Activated naive CD8-positive, alpha-beta T cell treated with anti-CD3 and anti-CD28 coated beads for 36 hours (primary cell): ENCODE data around the gene LRRC4B. TPM values are rescaled to one million over a fixed set of nuclear protein-coding genes. Genes with fewer than 3 reads are reported as not detected.
"Not testable (repeated sequence)": the region's sequence is repeated elsewhere in the genome, so short reads cannot be mapped to it uniquely, and the experiment has no call there.

ENCODE experiments used
- DNase-seq: peaks from one replicate; pipeline ENCODE4 v3.0.0; 2021
- H3K27ac Mint-ChIP-seq: one replicate; pipeline ENCODE4 v1.8.0; 2022; ENCODE audit warnings: mild to moderate bottlenecking, moderate library complexity, mixed read lengths
- H3K27me3 Mint-ChIP-seq: one replicate; pipeline ENCODE4 v1.8.0; 2022; ENCODE audit warnings: mild to moderate bottlenecking, mixed read lengths
- H3K36me3 Mint-ChIP-seq: one replicate; pipeline ENCODE4 v1.8.0; 2021; ENCODE audit warnings: mild to moderate bottlenecking, mixed read lengths
- H3K4me1 Mint-ChIP-seq: one replicate; pipeline ENCODE4 v1.8.0; 2021; ENCODE audit warnings: mixed read lengths
- H3K4me3 Mint-ChIP-seq: one replicate; pipeline ENCODE4 v1.8.0; 2022; ENCODE audit warnings: mild to moderate bottlenecking, moderate library complexity, mixed read lengths
- H3K9me3 Mint-ChIP-seq: one replicate; pipeline ENCODE4 v1.8.0; 2022; ENCODE audit warnings: mixed read lengths
- total RNA-seq, 2 experiments: library from RNA; stranded (reverse); gene quantifications; one replicate each; pipeline ENCODE4 v1.2.3, GENCODE V29; 2021

LRRC4B gene
- total RNA-seq, 2 experiments from 2014 or later: not detected

DNA sequence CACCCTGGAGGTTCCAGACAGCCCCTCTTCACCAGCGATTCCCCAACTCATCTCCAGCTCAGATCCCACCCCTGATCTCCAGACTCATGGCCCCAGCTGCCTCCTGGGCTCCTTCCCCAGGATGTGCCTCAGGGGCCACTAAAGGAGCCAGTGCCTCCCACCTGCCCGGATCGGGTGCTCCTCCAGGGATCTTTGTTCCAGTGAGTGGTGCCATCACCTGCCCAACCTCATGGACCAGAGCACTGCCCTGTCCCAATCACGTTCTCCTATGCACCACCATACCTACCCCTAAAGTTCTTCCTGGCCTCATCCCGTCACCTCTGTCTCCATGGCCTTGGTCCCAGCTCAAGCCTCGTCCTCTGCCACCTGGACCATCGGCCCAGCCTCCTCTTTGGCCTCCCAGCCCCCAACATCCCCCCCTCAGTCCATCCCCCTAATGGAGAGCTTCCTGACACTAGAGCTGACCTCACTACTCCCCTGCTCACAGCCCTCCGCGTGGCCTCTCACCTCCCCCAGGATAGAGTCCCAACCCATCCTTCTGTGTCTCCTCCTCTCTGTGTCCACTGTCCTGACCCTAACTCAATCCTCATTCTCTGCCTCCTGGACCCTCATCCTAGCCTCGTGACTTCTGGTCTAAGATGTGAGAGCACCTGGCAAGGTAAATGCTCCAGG is 82.8 kb downstream of the LRRC4B start:
- peaks cover 7% of the 10 kb centered on the region for H3K4me1 Mint-ChIP-seq
- H3K9me3 Mint-ChIP-seq: peaks cover 5% of the 10 kb centered on the region
- peaks cover 26% of the 10 kb centered on the region for H3K36me3 Mint-ChIP-seq
- H3K27ac Mint-ChIP-seq: peak overlapping the region; percentile 9
- no peak overlapping the region for H3K4me3 Mint-ChIP-seq
- no peak for DNase-seq
- peaks cover 4% of the 10 kb centered on the region for H3K27me3 Mint-ChIP-seq

DNA sequence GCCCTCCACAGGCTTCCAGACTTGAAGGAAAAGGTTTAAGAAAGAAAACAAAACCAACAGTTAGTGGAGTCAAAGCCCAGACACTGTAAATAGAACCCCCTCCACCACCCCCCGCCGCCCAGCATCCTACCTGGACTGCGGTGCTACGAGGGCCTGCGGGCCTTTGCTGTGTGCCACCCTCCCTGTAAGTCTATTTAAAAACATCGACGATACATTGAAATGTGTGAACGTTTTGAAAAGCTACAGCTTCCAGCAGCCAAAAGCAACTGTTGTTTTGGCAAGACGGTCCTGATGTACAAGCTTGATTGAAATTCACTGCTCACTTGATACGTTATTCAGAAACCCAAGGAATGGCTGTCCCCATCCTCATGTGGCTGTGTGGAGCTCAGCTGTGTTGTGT is 85.3 kb downstream of the LRRC4B start:
- H3K4me3 Mint-ChIP-seq: no peak overlapping the region
- H3K4me1 Mint-ChIP-seq: peaks cover 2% of the 10 kb centered on the region
- H3K27me3 Mint-ChIP-seq: no peaks in the 10 kb centered on the region
- peaks cover 5% of the 10 kb centered on the region for H3K9me3 Mint-ChIP-seq
- H3K36me3 Mint-ChIP-seq: peaks cover 36% of the 10 kb centered on the region
- no peak for DNase-seq
- H3K27ac Mint-ChIP-seq: no peak overlapping the region

DNA sequence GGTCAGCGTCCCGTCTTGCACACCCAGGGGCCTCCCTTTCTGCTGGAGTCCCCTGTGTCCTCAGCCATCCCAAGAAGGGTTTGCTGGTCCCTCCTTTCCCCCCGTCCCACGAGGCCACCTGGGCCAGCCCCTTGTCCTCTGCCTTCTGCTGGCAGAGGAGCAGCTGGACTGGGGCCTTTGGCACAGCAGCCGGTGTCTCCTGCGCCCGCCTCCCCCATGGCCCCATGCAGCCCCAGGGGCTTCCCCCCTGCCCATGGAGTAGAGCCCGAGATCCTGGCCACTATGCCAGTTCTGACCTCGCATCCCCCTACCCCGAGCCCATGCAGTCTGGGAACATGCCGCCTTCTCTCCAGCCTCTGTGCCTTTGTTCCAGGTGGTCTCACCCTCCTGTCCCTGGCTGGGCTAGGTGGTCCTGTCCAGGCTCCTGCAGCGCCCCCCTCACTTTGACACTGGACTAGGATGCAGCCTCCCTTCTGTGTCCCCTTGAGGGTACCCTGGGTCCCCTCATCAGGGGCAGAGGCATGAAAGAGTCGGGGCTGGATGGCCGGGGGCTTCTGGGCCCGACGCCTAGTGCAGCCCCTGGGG is 85.9 kb downstream of the LRRC4B start:
- Mint-ChIP-seq H3K4me3 (no peak overlapping the region), H3K27me3 (no peaks in the 10 kb centered on the region), H3K36me3 (peaks cover 42% of the 10 kb centered on the region), H3K27ac (no peak overlapping the region), H3K4me1 (peaks cover 6% of the 10 kb centered on the region), H3K9me3 (peaks cover 5% of the 10 kb centered on the region)
- no peak for DNase-seq

GRCh38 chr19:50481351-50482149 is 86.7 kb downstream of the LRRC4B start:
- Mint-ChIP-seq H3K4me1 (peaks cover 8% of the 10 kb centered on the region), H3K36me3 (peaks cover 34% of the 10 kb centered on the region), H3K4me3 (no peak overlapping the region), H3K9me3 (peaks cover under 1% of the 10 kb centered on the region), H3K27ac (no peak overlapping the region), H3K27me3 (no peaks in the 10 kb centered on the region)
- no peak for DNase-seq

GRCh38 chr19:50480281-50481111 is 87.7 kb downstream of the LRRC4B start:
- no peak for DNase-seq
- H3K36me3 Mint-ChIP-seq: peaks cover 29% of the 10 kb centered on the region
- peak overlapping the region; percentile 17 for H3K27ac Mint-ChIP-seq
- no peaks in the 10 kb centered on the region for H3K27me3 Mint-ChIP-seq
- H3K4me1 Mint-ChIP-seq: peaks cover 8% of the 10 kb centered on the region
- no peak overlapping the region for H3K4me3 Mint-ChIP-seq
- no peaks in the 10 kb centered on the region for H3K9me3 Mint-ChIP-seq

DNA sequence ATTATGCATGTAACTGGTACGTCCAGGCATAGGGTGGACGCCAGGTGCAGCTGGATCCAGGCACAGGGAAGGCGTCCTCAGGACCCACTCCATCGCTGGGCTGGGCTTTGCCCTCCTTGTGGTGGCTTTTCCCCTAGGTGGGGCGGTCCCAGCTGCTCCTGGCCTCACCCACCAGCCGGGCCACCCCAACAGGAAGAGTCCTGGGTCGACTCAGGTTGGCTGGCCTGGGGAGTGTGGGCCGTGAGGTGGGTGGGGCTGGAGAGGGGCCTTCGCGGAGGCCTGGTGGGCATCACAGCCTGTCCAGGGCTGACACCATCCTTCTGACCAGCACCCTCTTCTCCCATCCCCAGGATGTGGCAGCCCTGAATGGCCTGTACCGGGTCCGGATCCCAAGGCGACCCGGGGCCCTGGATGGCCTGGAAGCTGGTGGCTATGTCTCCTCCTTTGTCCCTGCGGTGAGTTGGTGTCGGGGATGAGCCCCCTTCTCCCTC is 88.4 kb downstream of the LRRC4B start:
- H3K27me3 Mint-ChIP-seq: no peaks in the 10 kb centered on the region
- no peak overlapping the region for H3K27ac Mint-ChIP-seq
- DNase-seq: no peak
- peaks cover 8% of the 10 kb centered on the region for H3K4me1 Mint-ChIP-seq
- no peak overlapping the region for H3K4me3 Mint-ChIP-seq
- no peaks in the 10 kb centered on the region for H3K9me3 Mint-ChIP-seq
- H3K36me3 Mint-ChIP-seq: peaks cover 24% of the 10 kb centered on the region

DNA sequence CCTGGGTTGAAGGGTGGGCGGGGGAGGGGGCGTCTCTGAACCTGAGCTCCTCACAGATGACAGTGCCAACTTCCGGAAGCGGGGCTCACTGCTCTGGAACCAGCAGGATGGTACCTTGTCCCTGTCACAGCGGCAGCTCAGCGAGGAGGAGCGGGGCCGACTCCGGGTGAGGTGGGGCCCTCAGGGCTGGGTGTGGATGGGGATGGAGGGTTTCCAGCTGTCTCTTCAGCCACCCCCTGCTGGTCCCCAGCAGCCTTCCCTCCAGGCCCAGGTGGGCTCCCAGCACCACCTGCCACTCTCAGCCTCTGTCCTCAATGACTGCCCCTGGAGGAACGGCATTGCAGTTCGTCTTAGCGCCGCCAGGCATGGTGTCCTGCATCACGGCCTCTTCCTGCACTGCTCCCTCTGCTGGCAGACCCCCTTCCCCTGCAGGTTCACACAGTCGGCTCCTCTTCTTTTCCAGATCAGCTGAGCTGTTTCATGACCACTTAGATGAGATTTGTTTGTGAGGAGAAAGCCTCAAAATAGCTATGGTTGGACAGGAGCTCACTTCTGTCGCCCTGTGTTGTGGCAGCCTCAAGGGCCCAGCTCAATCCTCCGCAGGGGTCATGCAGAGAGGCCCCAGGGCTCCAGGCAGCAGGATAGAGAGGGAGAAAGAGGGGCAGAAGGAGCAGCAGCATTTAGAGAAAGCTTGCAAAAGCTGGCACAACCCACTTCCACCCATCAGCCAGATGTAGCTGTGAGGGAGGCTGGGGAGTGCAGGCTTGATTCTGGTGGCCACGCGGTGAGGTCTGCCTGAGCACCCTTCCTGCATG is 89.1 kb downstream of the LRRC4B start:
- DNase-seq: peak; percentile 34
- Mint-ChIP-seq H3K4me1 (peaks cover 8% of the 10 kb centered on the region), H3K9me3 (no peaks in the 10 kb centered on the region), H3K36me3 (peaks cover 24% of the 10 kb centered on the region), H3K27me3 (no peaks in the 10 kb centered on the region), H3K27ac (no peak overlapping the region), H3K4me3 (no peak overlapping the region)

- H3K4me3 Mint-ChIP-seq: peak overlapping the region; percentile 97
These were observed 90.3 kb downstream of the LRRC4B start for GRCh38 chr19:50477751-50478515.

DNA sequence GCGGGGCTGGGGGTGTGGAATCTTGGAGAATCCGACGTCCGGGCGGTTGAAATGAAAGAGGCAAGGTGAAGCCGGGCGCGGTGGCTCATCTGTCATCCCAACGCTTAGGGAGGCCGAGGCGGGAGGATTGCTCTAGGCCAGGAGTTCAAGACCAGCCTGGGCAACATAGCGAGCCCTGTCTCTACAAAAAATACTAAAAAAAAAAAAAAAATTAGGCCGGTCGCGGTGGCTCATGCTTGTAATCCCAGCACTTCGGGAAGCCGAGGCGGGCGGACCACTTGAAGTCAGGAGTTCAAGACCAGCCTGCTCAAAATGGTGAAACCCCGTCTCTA is 91.4 kb downstream of the LRRC4B start:
- Mint-ChIP-seq H3K4me3 (peak overlapping the region; percentile 97), H3K36me3 (peaks cover 21% of the 10 kb centered on the region), H3K27ac (peak overlapping the region; percentile 81), H3K27me3 (no peaks in the 10 kb centered on the region), H3K4me1 (peaks cover 8% of the 10 kb centered on the region), H3K9me3 (no peaks in the 10 kb centered on the region)
- DNase-seq: no peak

More at GRCh38 chr19:50477751-50478515, 90.3 kb downstream of the LRRC4B start:
- Mint-ChIP-seq H3K9me3 (no peaks in the 10 kb centered on the region), H3K27ac (peak overlapping the region; percentile 56), H3K4me1 (peaks cover 8% of the 10 kb centered on the region), H3K36me3 (peaks cover 24% of the 10 kb centered on the region), H3K27me3 (no peaks in the 10 kb centered on the region)
- no peak for DNase-seq

- H3K9me3 Mint-ChIP-seq: no peaks in the 10 kb centered on the region
- peak within 1 kb of the TSS; percentile 81 for H3K27ac Mint-ChIP-seq
- H3K27me3 Mint-ChIP-seq: no peaks in the 10 kb centered on the region
- H3K36me3 Mint-ChIP-seq: peaks cover 20% of the 10 kb centered on the region
- peak within 1 kb of the TSS; percentile 97 for H3K4me3 Mint-ChIP-seq
- H3K4me1 Mint-ChIP-seq: peaks cover 8% of the 10 kb centered on the region
- DNase-seq: peak; percentile 98
These were observed 91.9 kb downstream of the LRRC4B start, which contains the start of the genes EMC10 and GARIN5A for GRCh38 chr19:50476224-50476906. EMC10 (plus strand) TSS chr19:50476507; CDS start chr19:50476545, 38 bp downstream. GARIN5A (minus strand) TSS chr19:50476848; CDS start chr19:50476388, 460 bp downstream.

DNA sequence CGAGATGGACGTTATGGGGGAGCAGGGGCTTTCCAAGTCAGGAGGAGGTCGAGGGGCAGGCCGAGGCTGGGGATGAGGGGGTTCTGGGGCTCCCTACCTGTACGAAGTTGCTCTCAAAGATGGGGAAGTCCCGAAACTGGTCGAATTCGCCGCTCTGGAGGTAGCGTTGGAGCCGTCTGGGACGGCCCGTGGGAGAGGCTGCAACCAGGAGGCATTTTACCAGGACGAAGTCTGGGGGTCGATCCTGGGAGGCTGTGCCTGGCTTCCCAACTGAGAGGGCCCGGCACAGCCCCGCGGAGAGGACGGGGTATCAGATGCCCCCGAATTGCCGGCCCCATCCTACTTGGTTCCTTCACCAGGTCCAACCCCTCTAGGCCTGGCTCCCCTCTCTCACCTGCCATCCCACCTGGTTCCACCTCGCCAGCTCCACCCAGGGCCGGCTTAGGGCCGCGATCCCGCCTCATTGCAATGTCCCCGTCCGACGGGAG is 92.5 kb downstream of the LRRC4B start:
- no peak for DNase-seq
- no peaks in the 10 kb centered on the region for H3K9me3 Mint-ChIP-seq
- H3K27me3 Mint-ChIP-seq: no peaks in the 10 kb centered on the region
- peak overlapping the region; percentile 38 for H3K27ac Mint-ChIP-seq
- H3K4me3 Mint-ChIP-seq: peak overlapping the region; percentile 97
- H3K4me1 Mint-ChIP-seq: peaks cover 8% of the 10 kb centered on the region
- peaks cover 18% of the 10 kb centered on the region for H3K36me3 Mint-ChIP-seq

DNA sequence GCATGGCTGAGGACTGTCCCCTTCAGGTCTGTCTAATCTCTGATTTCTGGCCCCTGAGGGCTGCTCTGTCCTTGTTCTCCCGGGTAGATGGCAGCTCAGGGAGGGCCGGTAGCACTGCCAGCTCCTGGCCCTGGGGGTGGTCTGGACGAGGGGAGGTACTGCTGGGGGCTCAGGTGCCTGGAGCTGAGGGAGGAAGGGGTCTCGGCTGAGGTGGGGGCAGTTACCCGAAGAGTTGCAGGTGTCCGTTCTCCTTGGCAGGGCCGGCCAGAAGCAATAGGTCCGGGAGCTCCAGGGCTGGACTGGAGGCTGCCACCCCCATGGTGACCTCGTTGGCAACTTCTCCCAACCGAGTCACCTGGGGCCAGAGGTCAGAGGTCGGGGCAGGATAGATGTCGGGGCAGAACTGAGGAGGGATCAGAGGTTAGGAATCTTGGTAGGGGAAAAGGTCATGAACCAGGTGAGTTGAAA is 93.1 kb downstream of the LRRC4B start:
- Mint-ChIP-seq H3K4me1 (peaks cover 8% of the 10 kb centered on the region), H3K9me3 (no peaks in the 10 kb centered on the region), H3K36me3 (peaks cover 18% of the 10 kb centered on the region), H3K27ac (peak overlapping the region; percentile 42), H3K27me3 (no peaks in the 10 kb centered on the region), H3K4me3 (no peak overlapping the region)
- DNase-seq: no peak

DNA sequence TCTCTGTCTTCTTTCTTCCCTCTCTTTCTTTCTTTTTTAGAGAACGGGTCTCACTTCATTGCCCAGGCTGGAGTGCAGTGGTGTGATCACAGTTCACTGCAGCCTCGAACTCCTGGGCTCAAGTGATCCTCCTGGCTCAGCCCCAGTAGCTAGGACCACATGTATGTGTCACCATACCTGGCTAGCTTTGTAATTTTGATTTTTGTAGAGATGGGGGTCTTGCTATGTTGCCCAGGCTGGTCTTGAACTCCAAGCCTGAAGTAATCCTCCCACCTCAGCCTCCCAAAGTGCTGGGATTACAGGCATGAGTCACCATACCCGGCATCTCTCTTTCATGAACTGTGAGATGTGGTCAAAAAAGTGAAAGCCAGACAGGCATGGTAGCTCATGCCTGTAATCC is 94.9 kb downstream of the LRRC4B start:
- DNase-seq, H3K4me1 Mint-ChIP-seq, H3K4me3 Mint-ChIP-seq, H3K9me3 Mint-ChIP-seq, H3K27me3 Mint-ChIP-seq, H3K27ac Mint-ChIP-seq: not testable (repeated sequence)
- H3K36me3 Mint-ChIP-seq: peaks cover 11% of the 10 kb centered on the region
